Measurements from ENCODE around the gene CDC40. TPM values are rescaled to one million over a fixed set of nuclear protein-coding genes. Genes with fewer than 3 reads are reported as not detected.

Gene CDC40
- total and polyA plus RNA-seq, 9 of the 15 experiments (the other 6 are each of a cell fraction or from before 2014, with no cell fraction given) = 9.7 to 26.3 (median 15.7) TPM

DNA sequence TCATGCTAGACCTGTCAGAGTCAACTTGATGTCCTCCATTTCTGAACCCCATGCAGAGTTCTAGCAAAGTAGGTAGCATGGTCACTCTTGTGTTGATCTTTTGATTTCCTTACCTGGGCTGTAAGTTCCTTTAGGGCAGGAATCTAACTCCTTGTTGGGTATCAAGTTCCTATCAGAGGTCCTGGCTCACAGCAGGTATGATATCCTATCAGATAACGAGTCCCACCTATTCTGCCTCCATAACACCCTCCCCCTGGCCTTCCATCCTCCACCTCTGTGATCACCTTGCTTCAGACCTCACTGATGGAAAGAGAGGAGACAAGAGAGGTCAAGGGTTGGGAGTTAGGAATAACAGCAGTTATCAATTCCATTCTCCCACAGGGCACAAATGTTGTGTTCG lies 76.1 kb downstream of the CDC40 start:
- POLR2A ChIA-PET = no interaction called here
- H3K27me3 ChIP-seq (ENCODE audit: control insufficient read depth in 2 of 2, insufficient read depth in 2 of 2, low read length in 2 of 2) = no peaks in the 10 kb centered on the region
- in situ Hi-C loops (cut with MboI) = no loop called here
- FAIRE-seq (no peak), ATAC-seq (no peak), DNase-seq (ENCODE audit: extremely low read depth in 1 of 4, low spot score in 3 of 4) (no peak)
- no peaks in the 10 kb centered on the region for H3K9me3 ChIP-seq (replicated peaks; ENCODE audit: control insufficient read depth, insufficient read depth, low read depth, low read length)
- no peaks in the 10 kb centered on the region for H3K36me3 ChIP-seq (ENCODE audit: control insufficient read depth, insufficient read depth, low read length)
- WGBS (ENCODE audit: insufficient coverage, low coverage, missing lambda C conversion rate) = 0% methylated on average over 2 of the region's 2 CpGs
- no TSS peak for BruUV-seq (replicated peaks)
- no peak overlapping the region for H3K4me3 ChIP-seq
- no peak overlapping the region for H3K9ac ChIP-seq (ENCODE audit: insufficient read depth in 1 of 2, low read depth in 2 of 2, low read length in 2 of 2)
- no peaks in the 10 kb centered on the region for H3K79me2 ChIP-seq (ENCODE audit: control insufficient read depth, insufficient read depth, low read length)
- no peak overlapping the region for H2AFZ ChIP-seq (ENCODE audit: low read depth, low read length)
- intact Hi-C loops (cut with micrococcal nuclease) = no loop called here
- H4K20me1 ChIP-seq (replicated peaks; ENCODE audit: control insufficient read depth, insufficient read depth, low read length) = no peaks in the 10 kb centered on the region
- H3K27ac ChIP-seq (ENCODE audit: extremely low read depth, low read depth, low read length) = no peak overlapping the region
- CTCF ChIA-PET (ENCODE audit: low intra/inter-chr PET ratio) = no interaction called here
- H3K4me2 ChIP-seq (ENCODE audit: insufficient read depth, low read length) = no peak overlapping the region
- H3K9me1 ChIP-seq (ENCODE audit: control insufficient read depth, insufficient read depth, low read length) = no peaks in the 10 kb centered on the region
- H3K4me1 ChIP-seq (replicated peaks in 1 of 2; ENCODE audit: control insufficient read depth in 2 of 2, insufficient read depth in 2 of 2, low read length in 2 of 2) = no peaks in the 10 kb centered on the region
- TF ChIP-seq GABPB2 (CRISPR knock-in tag; conservative IDR thresholded peaks at IDR 0.05) = no peak
- TF ChIP-seq, protein P1, sequence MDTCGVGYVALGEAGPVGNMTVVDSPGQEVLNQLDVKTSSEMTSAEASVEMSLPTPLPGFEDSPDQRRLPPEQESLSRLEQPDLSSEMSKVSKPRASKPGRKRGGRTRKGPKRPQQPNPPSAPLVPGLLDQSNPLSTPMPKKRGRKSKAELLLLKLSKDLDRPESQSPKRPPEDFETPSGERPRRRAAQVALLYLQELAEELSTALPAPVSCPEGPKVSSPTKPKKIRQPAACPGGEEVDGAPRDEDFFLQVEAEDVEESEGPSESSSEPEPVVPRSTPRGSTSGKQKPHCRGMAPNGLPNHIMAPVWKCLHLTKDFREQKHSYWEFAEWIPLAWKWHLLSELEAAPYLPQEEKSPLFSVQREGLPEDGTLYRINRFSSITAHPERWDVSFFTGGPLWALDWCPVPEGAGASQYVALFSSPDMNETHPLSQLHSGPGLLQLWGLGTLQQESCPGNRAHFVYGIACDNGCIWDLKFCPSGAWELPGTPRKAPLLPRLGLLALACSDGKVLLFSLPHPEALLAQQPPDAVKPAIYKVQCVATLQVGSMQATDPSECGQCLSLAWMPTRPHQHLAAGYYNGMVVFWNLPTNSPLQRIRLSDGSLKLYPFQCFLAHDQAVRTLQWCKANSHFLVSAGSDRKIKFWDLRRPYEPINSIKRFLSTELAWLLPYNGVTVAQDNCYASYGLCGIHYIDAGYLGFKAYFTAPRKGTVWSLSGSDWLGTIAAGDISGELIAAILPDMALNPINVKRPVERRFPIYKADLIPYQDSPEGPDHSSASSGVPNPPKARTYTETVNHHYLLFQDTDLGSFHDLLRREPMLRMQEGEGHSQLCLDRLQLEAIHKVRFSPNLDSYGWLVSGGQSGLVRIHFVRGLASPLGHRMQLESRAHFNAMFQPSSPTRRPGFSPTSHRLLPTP (IDR thresholded peaks at IDR 0.05; ENCODE audit: borderline replicate concordance, extremely low read depth, insufficient read length) = no peak
- TF ChIP-seq CBX5 (IDR thresholded peaks at IDR 0.05; ENCODE audit: borderline replicate concordance, low read depth) = no peak
- TF ChIP-seq TSC22D4 (tag; IDR thresholded peaks at IDR 0.05) = no peak
- TF ChIP-seq, protein P2, sequence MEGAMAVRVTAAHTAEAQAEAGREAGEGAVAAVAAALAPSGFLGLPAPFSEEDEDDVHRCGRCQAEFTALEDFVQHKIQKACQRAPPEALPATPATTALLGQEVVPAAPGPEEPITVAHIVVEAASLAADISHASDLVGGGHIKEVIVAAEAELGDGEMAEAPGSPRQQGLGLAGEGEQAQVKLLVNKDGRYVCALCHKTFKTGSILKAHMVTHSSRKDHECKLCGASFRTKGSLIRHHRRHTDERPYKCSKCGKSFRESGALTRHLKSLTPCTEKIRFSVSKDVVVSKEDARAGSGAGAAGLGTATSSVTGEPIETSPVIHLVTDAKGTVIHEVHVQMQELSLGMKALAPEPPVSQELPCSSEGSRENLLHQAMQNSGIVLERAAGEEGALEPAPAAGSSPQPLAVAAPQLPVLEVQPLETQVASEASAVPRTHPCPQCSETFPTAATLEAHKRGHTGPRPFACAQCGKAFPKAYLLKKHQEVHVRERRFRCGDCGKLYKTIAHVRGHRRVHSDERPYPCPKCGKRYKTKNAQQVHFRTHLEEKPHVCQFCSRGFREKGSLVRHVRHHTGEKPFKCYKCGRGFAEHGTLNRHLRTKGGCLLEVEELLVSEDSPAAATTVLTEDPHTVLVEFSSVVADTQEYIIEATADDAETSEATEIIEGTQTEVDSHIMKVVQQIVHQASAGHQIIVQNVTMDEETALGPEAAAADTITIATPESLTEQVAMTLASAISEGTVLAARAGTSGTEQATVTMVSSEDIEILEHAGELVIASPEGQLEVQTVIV (CRISPR knock-in tag; IDR thresholded peaks at IDR 0.05; ENCODE audit: borderline replicate concordance) = no peak
- TF ChIP-seq EWSR1 (IDR thresholded peaks at IDR 0.05; ENCODE audit: borderline replicate concordance, low read depth, partially characterized antibody) = no peak
- no peak for TF ChIP-seq MAFK (IDR thresholded peaks at IDR 0.05; ENCODE audit: low read length)
- no peak for TF ChIP-seq ATF3 (IDR thresholded peaks at IDR 0.05)
- no peak for TF ChIP-seq ATF3 (CRISPR knock-in tag; conservative IDR thresholded peaks at IDR 0.05)
- no peak for TF ChIP-seq PRPF4 (IDR thresholded peaks at IDR 0.05; ENCODE audit: insufficient read depth, low read depth, low read length, poor library complexity, severe bottlenecking)
- no peak for TF ChIP-seq ARHGAP35 (IDR thresholded peaks at IDR 0.05; ENCODE audit: partially characterized antibody)
- TF ChIP-seq, protein P3, sequence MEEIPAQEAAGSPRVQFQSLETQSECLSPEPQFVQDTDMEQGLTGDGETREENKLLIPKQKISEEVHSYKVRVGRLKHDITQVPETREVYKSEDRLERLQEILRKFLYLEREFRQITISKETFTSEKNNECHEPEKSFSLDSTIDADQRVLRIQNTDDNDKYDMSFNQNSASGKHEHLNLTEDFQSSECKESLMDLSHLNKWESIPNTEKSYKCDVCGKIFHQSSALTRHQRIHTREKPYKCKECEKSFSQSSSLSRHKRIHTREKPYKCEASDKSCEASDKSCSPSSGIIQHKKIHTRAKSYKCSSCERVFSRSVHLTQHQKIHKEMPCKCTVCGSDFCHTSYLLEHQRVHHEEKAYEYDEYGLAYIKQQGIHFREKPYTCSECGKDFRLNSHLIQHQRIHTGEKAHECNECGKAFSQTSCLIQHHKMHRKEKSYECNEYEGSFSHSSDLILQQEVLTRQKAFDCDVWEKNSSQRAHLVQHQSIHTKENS (CRISPR knock-in tag; IDR thresholded peaks at IDR 0.05) = no peak
- no peak for TF ChIP-seq ZNF184 (CRISPR knock-in tag; IDR thresholded peaks at IDR 0.05)
- TF ChIP-seq PTTG1 (tag; IDR thresholded peaks at IDR 0.05; ENCODE audit: low read depth) = no peak
- TF ChIP-seq, protein P4, sequence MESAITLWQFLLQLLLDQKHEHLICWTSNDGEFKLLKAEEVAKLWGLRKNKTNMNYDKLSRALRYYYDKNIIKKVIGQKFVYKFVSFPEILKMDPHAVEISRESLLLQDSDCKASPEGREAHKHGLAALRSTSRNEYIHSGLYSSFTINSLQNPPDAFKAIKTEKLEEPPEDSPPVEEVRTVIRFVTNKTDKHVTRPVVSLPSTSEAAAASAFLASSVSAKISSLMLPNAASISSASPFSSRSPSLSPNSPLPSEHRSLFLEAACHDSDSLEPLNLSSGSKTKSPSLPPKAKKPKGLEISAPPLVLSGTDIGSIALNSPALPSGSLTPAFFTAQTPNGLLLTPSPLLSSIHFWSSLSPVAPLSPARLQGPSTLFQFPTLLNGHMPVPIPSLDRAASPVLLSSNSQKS (CRISPR knock-in tag; IDR thresholded peaks at IDR 0.05) = no peak
